PFSK-1 (cell line): ENCODE data around the gene PRCD.

Experiments used
- FOXP2 ChIP-seq: optimal IDR thresholded peaks from 2 replicates; pipeline ENCODE3; 2011; ENCODE audit warnings: borderline replicate concordance, control low read depth, inconsistent platforms; ENCODE audit not compliant: insufficient read depth; ENCODE audit errors: extremely low read length, extremely low read depth
- POLR2AphosphoS5 ChIP-seq: IDR thresholded peaks from 2 replicates; pipeline ENCODE4 v1.6.1; 2012; ENCODE audit warnings: low read depth, mild to moderate bottlenecking, control low read depth, low read length, moderate library complexity
- SIN3A ChIP-seq: IDR thresholded peaks from 2 replicates; pipeline ENCODE4 v1.6.1; 2012; ENCODE audit warnings: mild to moderate bottlenecking, low read length, moderate library complexity, borderline replicate concordance; ENCODE audit not compliant: insufficient read depth
- TAF1 ChIP-seq: IDR thresholded peaks from 2 replicates; pipeline ENCODE4 v1.6.1; 2012; ENCODE audit warnings: low read length, control low read depth, borderline replicate concordance; ENCODE audit not compliant: insufficient read depth
- TF ChIP-seq, protein P1 (sequence below), 2 experiments: IDR thresholded peaks; 2 replicates each; pipeline versions ENCODE4 v1.6.1 to v1.8.0; 2011 to 2012; ENCODE audit warnings: low read depth in 2 of 2, low read length in 2 of 2, control low read depth in 1 of 2, inconsistent platforms in 1 of 2, mild to moderate bottlenecking in 1 of 2, moderate library complexity in 1 of 2; ENCODE audit not compliant: insufficient read depth in 1 of 2

Gene PRCD

DNA sequence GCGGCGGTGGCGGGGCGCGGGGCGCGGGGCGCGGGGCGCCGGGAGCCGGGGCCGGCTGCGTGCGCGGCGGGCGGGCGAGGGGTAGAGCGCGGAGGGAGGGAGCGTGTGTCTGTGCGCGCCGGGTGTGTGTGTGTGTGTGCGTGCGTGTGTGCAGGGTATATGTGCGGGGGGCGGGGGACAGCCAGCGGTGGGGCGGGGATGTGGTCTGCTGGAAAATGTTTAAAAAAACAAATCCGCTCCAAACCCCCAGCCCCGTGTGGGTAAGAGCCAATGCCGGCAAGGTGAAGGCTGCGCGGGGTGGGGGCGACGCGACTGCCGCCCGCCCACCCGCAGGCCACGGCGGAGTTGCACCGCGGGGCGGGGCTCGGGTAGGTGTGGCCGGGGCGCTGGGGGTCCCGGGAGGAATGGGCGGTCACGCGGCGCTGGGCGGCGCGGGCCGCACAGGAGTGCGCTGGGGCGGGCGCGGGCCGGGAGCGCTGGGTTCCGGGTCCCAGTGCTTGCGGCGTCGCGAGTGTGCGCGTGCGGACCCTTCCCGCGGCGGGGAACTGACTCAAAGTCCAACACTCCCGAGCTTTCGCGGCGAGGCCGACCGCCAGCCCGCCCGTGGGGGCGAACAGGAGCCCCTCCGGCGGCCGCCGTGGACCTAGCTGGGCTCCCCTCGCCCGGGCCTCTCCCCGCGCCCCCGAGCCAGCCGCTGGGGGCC, 2.1 kb upstream of the PRCD start, which contains the start of gene CYGB:
Gene CYGB, minus strand, starts transcription at position 132 of the 703 bp plus-strand sequence. CDS start 167 bp downstream, outside the sequence.
- TF ChIP-seq, protein P1, sequence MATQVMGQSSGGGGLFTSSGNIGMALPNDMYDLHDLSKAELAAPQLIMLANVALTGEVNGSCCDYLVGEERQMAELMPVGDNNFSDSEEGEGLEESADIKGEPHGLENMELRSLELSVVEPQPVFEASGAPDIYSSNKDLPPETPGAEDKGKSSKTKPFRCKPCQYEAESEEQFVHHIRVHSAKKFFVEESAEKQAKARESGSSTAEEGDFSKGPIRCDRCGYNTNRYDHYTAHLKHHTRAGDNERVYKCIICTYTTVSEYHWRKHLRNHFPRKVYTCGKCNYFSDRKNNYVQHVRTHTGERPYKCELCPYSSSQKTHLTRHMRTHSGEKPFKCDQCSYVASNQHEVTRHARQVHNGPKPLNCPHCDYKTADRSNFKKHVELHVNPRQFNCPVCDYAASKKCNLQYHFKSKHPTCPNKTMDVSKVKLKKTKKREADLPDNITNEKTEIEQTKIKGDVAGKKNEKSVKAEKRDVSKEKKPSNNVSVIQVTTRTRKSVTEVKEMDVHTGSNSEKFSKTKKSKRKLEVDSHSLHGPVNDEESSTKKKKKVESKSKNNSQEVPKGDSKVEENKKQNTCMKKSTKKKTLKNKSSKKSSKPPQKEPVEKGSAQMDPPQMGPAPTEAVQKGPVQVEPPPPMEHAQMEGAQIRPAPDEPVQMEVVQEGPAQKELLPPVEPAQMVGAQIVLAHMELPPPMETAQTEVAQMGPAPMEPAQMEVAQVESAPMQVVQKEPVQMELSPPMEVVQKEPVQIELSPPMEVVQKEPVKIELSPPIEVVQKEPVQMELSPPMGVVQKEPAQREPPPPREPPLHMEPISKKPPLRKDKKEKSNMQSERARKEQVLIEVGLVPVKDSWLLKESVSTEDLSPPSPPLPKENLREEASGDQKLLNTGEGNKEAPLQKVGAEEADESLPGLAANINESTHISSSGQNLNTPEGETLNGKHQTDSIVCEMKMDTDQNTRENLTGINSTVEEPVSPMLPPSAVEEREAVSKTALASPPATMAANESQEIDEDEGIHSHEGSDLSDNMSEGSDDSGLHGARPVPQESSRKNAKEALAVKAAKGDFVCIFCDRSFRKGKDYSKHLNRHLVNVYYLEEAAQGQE (IDR thresholded peaks at IDR 0.05; ENCODE audit: insufficient read depth in 1 of 2, low read depth in 2 of 2, low read length in 2 of 2) = no peak
- no peak for TF ChIP-seq SIN3A

DNA sequence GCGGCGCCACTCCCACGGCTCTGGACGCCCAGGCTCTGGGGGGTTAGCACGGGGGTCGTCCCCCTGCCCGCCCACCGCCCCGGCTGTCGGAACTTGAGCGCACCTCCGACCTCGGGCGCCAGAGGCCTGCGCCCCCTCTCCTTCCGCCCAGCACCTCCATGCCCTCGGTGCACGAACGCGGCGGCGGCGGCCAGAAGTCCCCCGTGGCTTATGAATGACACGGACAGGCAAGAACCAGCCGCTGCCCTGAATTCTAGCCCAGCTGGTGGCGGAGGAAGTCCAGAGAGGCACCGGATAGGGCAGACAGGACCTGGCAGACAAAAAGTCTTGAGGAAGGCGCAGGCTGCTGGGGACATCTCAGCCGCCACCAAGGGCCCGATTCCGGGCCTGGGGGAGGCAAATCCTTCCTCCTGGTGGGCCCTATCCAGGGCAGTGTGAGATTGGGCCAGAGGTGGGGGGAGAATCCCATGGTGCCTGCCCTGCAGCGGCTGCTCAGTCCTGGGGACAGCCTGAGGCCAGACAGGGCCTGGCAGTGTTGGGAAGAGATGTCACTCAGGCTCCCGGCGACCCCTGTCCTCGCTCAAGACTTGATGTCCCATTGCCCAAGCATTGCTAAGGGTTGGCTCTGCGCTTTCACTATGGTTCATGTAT, 1.4 kb upstream of the PRCD start:
- TF ChIP-seq POLR2AphosphoS5 = no peak
- no peak for TF ChIP-seq SIN3A
- TF ChIP-seq, protein P1 (IDR thresholded peaks at IDR 0.05; ENCODE audit: insufficient read depth in 1 of 2, low read depth in 2 of 2, low read length in 2 of 2) = no peak
- TF ChIP-seq FOXP2 = no peak
- no peak for TF ChIP-seq TAF1

DNA sequence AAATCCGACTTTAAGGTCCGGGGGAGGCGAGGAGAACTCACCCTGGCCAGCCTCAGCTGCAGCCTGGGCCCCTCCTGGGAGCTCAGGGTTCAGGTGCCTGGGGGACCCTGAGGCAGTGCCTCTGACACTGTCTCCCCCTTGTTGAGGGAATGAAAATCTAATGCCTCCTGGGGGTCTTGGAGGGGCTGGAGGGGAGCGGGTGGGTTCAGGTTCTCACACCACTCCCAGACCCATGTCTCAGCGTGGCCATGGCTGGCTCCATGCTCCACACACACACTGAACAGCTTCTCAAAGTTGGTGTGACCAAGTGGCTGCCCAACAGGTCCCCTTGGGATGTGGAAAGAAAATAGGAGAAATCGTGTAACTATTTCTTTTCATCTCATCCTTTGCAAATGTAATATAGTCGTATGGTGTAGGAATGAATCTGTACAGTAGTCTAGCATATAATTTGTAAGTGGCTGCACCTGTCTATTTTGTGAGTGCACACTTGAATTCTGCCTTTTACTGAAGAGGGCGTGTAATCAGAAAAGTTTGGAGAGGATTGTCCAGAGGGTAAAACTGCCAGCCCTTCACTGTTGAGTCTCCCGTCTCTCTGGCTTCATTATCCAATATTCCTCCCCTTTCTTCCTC, 788 bp upstream of the PRCD start:
- TF ChIP-seq FOXP2 (no peak), POLR2AphosphoS5 (no peak), SIN3A (no peak), TAF1 (no peak)
- TF ChIP-seq, protein P1 (IDR thresholded peaks at IDR 0.05; ENCODE audit: insufficient read depth in 1 of 2, low read depth in 2 of 2, low read length in 2 of 2) = no peak

GRCh38 chr17:76540381-76541300, 797 bp downstream of the PRCD start:
- TF ChIP-seq, protein P1 (IDR thresholded peaks at IDR 0.05; ENCODE audit: insufficient read depth in 1 of 2, low read depth in 2 of 2, low read length in 2 of 2) = no peak
- no peak for TF ChIP-seq TAF1
- TF ChIP-seq FOXP2 = peak; percentile 60
- no peak for TF ChIP-seq SIN3A
- 0 out of 2 replicates have a peak, but pooled peaks have one; percentile 30 for TF ChIP-seq POLR2AphosphoS5
